Embryonic facial prominence (tissue), 1 donor: ENCODE results near the gene MRLN.

ENCODE experiments used
- DNase-seq: peaks from one replicate; pipeline ENCODE4 v3.0.0-alpha.2; 2016; ENCODE audit errors: extremely low spot score

Gene MRLN

GRCh38 chr10:59705931-59706330, 47.3 kb downstream of the MRLN start:
- no peak for DNase-seq

- DNase-seq: no peak
Observed at GRCh38 chr10:59704630-59705029, 48.6 kb downstream of the MRLN start.

- no peak for DNase-seq
Observed at GRCh38 chr10:59702347-59702746, 50.9 kb downstream of the MRLN start.

- no peak for DNase-seq
Observed at GRCh38 chr10:59700709-59701108, 52.5 kb downstream of the MRLN start.

- no peak for DNase-seq
Observed at GRCh38 chr10:59698326-59698725, 54.9 kb downstream of the MRLN start.

- no peak for DNase-seq
Observed at GRCh38 chr10:59695637-59696036, 57.6 kb downstream of the MRLN start.

GRCh38 chr10:59694936-59695335, 58.3 kb downstream of the MRLN start:
- no peak for DNase-seq

GRCh38 chr10:59692113-59692512, 61.1 kb downstream of the MRLN start:
- no peak for DNase-seq

- no peak for DNase-seq
Observed at GRCh38 chr10:59688921-59689351, 64.3 kb downstream of the MRLN start.

GRCh38 chr10:59687657-59688056, 65.6 kb downstream of the MRLN start:
- DNase-seq: no peak
